ENCODE data around the gene MFAP4.

The MFAP4 gene

GRCh38 chr17:19410091-19410490 lies 23.1 kb upstream of the MFAP4 start:
- no peak for DNase-seq (ENCODE audit: low read depth)

GRCh38 chr17:19409509-19409908 lies 22.5 kb upstream of the MFAP4 start:
- no peak for DNase-seq (ENCODE audit: low read depth)

- no peak for DNase-seq (ENCODE audit: low read depth)
These were observed 22.1 kb upstream of the MFAP4 start for GRCh38 chr17:19409066-19409465.

- DNase-seq (ENCODE audit: low read depth) = no peak
These were observed 21.3 kb upstream of the MFAP4 start for GRCh38 chr17:19408346-19408710.

- no peak for DNase-seq (ENCODE audit: low read depth)
These were observed 20.8 kb upstream of the MFAP4 start for GRCh38 chr17:19407601-19408345.

GRCh38 chr17:19405114-19405513 lies 18.1 kb upstream of the MFAP4 start:
- no peak for DNase-seq (ENCODE audit: low read depth)

- no peak for DNase-seq (ENCODE audit: low read depth)
These were observed 17.3 kb upstream of the MFAP4 start for GRCh38 chr17:19404264-19404663.

GRCh38 chr17:19403021-19403420 lies 16.0 kb upstream of the MFAP4 start:
- no peak for DNase-seq (ENCODE audit: low read depth)

GRCh38 chr17:19402171-19402570 lies 15.2 kb upstream of the MFAP4 start:
- DNase-seq (ENCODE audit: low read depth) = no peak

- no peak for DNase-seq (ENCODE audit: low read depth)
These were observed 14.5 kb upstream of the MFAP4 start for GRCh38 chr17:19401321-19402010.

- DNase-seq (ENCODE audit: low read depth) = no peak
These were observed 12.9 kb upstream of the MFAP4 start for GRCh38 chr17:19399750-19400450.

- no peak for DNase-seq (ENCODE audit: low read depth)
These were observed 11.6 kb upstream of the MFAP4 start for GRCh38 chr17:19398301-19399181.

GRCh38 chr17:19397556-19398041 lies 10.6 kb upstream of the MFAP4 start:
- DNase-seq (ENCODE audit: low read depth) = no peak

GRCh38 chr17:19392303-19392702 lies 5.3 kb upstream of the MFAP4 start:
- no peak for DNase-seq (ENCODE audit: low read depth)

GRCh38 chr17:19391432-19391831 lies 4.4 kb upstream of the MFAP4 start:
- DNase-seq (ENCODE audit: low read depth) = no peak

- no peak for DNase-seq (ENCODE audit: low read depth)
These were observed 4.0 kb upstream of the MFAP4 start for GRCh38 chr17:19390951-19391350.

GRCh38 chr17:19388791-19389785 lies 2.1 kb upstream of the MFAP4 start:
- DNase-seq (ENCODE audit: low read depth) = no peak

- DNase-seq (ENCODE audit: low read depth) = peak; percentile 79
These were observed 1.0 kb upstream of the MFAP4 start for GRCh38 chr17:19387921-19388521.

GRCh38 chr17:19386051-19386929 lies 700 bp downstream of the MFAP4 start:
- DNase-seq (ENCODE audit: low read depth) = peak; percentile 83

All from fibroblast of the conjunctiva (primary cell).